ENCODE results near the gene KCNJ18. TPM values are rescaled to one million over a fixed set of nuclear protein-coding genes. Genes with fewer than 3 reads are reported as not detected.
"Not testable (repeated sequence)": the region's sequence is repeated elsewhere in the genome, so short reads cannot be mapped to it uniquely, and the experiment has no call there.

Gene KCNJ18
- total RNA-seq, 1 donor from 2014 or later: not detected

DNA sequence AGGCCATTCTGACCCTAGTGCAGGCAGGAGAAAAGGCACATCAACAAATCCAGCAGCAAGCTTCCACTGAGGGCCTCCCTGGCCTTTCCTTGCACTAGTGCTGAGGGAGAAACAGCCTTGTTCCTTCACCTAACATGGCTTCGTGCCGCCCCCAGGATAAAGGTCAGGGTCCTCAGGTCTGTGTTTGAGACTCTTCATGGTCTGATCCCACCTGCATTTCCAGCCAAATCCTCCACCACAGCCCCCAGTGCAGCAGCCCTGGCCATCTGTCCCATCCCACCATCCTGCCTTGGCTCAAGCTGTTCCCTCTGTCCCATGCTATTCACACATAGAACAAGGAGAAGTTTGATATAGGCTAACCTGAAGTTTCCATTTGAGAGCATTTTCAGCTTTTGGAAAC is 20.9 kb upstream of the KCNJ18 start:
- not testable (repeated sequence) for DNase-seq (ENCODE audit: low read depth in 2 of 2)

DNA sequence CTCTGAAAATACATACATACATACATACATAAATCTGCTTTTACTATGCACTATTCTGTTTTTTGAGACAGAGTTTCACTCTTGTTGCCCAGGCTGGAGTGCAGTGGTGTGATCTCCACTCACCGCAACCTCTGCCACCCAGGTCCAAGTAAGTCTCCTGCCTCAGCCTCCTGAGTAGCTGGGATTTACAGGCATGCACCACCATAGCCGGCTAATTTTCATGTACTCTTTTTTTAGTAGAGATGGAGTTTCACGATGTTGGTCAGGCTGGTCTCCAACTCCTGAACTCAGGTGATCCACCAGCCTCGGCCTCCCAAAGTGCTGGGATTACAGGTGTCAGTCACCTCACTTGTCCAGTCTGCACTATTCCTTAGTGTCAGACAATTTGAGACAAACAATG is 20.5 kb upstream of the KCNJ18 start:
- not testable (repeated sequence) for DNase-seq (ENCODE audit: low read depth in 2 of 2)

DNA sequence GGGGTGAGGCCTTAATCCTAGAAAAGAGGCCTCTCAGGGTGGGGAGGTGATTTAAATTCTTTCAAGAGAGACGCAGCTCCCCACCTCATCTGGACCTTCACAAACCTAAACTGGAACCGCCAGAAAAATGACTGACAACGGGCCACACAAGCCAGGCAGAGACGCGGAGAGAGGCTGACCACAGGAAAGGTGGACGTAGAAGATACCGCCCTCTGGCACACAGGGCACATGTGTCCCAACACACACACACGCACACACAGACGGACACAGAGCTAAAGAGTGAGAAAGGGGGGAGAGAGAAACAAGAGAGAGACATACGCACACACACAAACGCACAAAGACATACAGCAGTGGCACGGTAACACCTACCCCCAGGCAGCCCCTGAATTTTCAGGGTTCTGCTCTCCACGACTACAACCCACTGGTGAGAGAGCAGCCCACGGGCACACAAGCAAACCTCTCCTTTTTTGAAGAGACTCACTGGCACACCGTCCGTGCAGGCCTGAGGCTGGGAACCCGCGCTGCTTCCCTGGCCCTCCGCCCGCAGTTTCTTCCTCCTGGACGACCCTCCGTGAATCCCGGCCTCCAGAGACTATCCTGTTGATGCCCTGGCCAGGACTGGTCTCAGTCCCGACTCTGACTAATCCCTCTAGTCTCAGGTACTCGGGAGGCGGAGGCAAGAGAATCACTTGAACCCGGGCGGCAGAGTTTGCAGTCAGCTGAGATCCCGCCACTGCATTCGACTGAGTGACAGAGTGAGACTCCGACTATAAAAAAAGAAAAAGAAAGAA is 18.7 kb upstream of the KCNJ18 start:
- DNase-seq (ENCODE audit: low read depth in 2 of 2): not testable (repeated sequence)

DNA sequence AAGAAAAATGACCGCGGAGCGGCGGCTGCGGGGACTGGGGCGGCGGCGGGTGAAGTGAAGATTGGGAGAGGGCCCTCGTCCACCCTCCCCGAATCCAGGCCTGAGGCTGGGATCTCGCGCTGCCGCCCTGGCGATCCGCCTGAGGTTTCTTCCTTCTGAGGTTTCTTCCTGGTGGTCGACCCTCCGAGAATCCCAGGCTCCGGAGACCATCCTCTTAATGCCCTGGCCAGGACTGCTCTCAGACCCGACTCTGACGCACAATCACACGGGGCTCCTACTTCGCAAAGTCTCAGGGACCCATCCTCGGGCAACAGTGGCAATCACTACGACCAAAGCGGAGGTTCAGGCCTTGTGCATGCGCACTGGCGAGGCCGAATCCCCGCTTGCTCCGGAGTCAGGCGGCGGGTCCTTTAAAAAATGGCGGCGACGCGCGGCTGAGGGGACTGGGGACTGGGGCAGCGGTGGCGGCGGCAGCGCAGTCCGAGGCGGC is 18.0 kb upstream of the KCNJ18 start:
- no peak for DNase-seq (ENCODE audit: low read depth in 2 of 2)

DNA sequence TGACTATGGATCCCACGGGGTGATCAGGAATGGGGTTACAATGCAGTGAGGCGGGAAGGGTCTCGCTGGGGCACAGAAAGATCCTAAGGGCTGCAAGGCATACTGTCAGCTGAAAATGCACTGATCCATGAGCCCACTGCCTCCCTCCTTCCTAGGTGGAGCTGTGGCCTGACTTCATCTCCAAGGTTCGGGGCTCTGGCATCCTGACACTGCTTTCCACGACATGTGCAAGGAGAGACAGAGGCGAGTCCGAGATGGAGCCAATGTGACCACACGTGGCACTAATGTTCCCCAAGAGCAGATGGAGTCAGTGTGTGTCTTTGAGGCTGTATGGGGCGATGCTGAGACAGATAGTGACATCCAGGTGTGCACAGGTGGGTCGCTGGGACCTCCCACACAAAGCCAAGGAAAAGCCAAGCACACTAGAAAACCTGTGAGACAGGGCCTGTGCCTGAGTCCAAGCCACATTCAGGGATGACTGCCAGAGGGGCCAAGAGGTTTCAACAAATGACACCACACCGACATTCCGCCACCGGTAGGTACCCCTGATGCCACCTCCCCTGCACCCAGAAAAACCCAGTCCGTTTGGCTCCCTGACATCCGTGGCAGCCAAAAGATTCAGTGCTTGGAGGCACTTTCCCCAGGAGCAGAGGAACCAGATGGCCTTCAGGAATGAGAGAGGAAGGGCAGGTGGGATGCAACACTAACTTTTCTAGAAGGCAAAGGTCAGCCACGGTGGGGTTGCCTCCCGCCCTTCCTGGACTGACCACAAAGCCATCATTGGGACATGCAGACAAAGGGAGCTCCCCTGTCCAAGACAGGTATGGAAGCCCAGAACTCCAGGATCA is 17.2 kb upstream of the KCNJ18 start:
- not testable (repeated sequence) for DNase-seq (ENCODE audit: low read depth in 2 of 2)

DNA sequence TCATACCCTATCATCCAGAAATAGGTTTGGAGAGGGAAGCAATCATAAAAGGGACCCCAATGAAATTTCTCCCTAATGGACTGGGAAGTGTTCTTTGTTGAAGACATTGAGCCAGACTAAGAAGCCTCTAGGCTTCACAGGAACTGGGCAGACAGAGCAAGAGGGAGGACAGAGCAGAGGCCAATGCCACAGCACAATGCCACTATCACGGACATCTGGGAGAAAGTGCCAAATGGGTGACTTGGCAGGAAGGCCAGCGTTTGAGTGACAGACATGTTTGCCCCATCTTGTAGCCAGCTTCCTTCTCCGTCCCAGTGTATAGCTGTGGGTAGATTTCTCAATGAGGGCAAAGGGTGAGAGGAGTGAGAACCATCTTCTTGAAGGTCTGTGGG is 16.6 kb upstream of the KCNJ18 start:
- not testable (repeated sequence) for DNase-seq (ENCODE audit: low read depth in 2 of 2)

DNA sequence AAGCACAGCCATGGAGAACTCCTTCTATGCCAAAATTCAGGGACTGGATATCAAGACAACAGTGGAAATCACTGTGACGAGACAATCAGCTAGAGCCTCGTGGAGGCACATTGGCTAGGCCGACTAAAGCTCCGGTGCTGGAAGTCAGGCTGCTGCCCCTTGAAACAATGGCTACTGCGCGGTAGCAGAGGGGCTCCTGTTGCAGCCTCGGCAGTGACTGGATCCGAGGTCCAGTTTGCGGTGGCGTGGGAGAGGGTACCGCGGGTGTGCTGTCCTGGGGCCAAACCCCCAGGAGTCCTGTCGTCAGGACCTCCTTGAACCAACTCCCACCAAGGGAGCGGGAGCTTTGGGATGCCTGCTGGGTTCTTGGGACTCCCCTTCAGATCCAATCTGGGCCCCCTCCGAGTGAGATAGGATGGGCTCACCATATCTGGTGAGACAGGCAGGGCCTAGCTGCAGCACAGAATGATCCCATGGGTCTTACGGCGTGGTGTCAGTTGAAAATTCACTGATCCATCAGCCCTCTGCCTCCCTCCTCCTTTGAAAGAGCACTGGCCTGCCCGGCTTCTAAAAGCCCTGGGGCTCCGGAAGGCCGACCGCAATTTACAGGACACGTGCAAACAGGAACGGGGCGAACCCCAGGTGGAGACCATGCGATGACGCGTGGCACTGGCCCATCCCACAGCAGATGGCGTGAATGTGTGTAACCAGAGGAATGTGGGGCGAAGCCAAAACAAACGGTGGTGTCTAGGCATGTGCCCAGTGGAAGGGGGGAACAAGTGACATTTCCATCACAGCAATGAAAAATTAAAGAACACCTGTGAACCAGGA is 15.8 kb upstream of the KCNJ18 start:
- no peak for DNase-seq (ENCODE audit: low read depth in 2 of 2)

DNA sequence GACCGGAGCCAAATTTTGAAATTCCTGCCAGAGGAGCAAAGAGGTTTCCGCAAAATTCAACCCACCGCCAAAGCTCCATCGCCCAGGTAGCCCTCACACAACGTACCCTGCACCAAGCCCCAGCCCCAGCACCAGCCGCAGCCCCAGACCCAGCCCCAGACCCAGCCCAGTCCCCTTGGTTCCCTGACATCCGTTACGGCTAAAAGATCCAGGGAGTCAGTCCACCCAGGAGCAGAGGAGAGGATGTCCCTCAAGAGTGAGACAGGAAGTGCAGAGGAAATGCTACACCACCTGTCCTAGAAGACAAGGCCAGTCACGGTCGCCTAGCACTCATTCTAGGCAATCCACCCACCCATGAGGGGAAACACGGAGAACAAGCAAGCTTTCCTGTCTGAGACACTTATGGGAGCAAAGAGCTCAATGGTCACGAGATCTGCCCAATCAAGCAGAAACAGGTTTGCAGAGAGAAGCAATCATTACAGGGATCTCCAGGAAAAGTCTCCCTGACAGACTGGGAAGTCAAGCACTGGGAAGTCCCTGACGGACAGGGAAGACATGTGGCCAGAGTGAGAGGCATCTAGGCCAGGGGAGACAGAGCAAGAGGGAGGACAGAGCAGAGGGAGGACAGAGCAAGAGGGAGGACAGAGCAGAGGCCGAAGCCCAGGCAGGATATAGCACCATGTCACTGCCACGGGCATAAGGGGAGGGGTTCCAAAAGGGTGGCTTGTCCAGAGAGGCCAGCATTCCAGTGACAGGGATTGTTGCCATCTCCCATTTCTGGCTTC is 15.0 kb upstream of the KCNJ18 start:
- DNase-seq (ENCODE audit: low read depth in 2 of 2): no peak

DNA sequence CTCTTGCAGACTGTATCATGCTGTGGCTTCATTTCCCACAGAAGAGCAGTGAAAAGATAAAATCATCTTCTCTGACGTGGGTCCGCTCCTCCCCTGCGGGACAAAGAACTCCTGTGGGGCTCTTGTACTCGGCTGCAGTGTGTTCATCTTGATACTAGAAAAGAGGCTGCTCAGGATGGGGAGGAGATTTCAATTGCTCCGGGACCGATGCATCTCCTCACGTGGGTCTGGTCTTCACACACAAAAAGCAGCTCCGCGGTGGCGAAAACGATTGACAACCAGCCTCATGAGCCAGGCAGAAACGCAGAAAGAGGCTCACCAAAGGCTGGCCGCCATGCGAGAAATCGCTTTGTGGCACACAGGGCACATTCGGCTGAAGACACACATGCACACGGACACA is 14.4 kb upstream of the KCNJ18 start:
- DNase-seq (ENCODE audit: low read depth in 2 of 2): no peak

DNA sequence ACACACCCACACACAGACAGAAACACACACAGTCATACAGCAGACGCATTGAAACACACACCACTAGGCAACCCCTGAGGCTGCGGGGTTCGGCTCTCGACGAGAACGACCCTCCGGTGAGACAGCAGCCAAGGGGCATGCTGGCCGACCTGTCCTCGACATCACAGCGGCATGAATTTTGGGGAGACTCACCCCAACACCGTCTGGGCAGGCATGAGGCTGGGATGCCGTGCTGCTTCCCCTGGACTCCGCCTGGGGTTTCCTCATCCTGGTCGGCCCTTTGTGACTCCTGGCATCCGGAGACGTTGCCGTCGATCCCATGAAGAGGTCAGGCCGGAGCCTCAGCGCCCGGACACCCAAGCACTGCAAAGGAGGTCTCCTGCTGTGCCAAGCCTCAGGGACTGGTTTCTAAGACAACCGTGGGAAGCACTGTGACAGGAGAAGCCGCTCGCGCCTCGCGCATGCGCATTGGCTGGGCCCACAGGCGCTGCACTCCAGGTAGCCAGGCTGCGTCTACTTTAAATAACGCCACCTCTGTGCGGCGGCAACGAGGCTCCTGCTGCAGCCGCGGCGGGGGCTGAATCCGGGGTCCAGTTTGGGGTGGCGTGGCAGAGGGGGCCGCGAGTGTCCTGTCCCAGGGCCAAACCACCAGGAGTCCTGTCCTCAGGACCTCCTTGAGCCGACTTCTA is 13.8 kb upstream of the KCNJ18 start:
- no peak for DNase-seq (ENCODE audit: low read depth in 2 of 2)

DNA sequence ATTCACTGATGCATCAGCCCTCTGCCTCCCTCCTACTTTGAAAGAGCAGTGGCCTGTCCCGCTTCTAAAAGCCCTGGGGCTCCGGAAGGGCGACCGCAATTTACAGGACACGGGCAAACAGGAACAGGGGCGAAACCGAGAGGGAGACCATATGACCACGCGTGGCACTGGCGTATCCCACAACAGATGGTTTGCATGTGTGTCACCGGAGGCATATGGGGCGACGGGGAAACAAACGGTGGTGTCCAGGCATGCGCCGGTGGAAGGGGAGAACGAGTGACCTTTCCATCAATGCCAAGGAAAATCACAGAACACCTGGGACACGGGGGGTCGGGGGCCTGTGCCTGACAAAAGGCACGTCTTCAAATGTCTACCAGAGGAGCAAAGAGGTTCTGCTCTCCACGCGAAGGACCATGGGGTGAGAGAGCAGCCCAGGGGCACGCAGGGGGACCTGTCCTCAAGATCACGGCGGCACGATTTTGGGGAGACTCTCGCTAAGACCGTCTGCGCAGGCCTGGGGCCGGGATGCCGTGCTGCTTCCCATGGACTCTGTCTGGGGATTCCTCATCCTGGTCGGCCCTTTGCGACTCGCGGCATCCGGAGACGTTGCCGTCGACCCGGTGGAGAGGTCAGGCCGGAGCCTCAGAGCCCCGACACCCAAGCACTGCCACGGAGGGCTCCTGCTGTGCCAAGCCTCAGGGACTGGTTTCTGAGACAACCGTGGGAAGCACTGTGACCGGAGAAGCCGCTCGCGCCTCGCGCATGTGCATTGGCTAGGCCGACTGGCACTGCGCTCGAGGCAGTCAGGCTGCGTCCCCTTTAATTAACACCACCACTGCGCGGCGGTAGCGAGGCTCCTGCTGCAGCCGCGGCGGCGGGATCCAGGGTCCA is 12.8 kb upstream of the KCNJ18 start:
- DNase-seq (ENCODE audit: low read depth in 2 of 2): no peak

DNA sequence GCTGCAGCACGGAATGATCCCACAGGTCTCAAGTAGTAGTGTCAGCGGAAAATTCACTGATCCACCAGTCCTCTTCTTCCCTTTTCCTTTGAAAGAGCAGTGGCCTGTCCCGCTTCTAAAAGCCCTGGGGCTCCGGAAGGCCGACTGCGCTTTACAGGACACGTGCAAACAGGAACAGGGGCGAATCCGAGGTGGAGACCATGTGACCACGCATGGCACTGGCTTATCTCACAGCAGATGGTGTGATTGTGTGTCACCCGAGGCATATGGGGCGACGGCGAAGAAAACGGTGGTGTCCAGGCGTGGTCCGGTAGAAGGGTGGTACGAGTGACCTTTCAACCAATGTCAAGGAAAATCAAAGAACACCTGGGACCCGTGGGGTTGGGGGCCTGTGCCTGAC is 12.0 kb upstream of the KCNJ18 start:
- DNase-seq (ENCODE audit: low read depth in 2 of 2): no peak

DNA sequence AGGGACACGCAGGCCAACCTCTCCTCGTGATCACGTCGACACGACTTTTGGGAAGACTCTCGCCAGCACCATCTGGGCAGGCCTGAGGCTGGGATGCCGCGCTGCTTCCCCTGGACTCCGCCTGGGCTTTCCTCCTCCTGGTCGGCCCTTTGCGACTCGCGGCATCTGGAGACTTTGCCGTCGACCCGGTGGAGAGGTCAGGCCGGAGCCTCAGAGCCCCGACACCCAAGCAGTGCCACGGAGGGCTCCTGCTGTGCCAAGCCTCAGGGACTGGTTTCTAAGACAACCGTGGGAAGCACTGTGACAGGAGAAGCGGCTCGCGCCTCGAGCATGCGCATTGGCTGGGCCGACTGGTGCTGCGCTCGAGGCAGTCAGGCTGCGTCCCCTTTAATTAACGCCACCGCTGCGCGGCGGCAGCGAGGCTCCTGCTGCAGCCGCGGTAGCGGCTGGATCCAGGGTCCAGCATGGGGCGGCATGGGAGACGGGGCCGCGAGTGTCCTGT is 11.4 kb upstream of the KCNJ18 start:
- not testable (repeated sequence) for DNase-seq (ENCODE audit: low read depth in 2 of 2)

DNA sequence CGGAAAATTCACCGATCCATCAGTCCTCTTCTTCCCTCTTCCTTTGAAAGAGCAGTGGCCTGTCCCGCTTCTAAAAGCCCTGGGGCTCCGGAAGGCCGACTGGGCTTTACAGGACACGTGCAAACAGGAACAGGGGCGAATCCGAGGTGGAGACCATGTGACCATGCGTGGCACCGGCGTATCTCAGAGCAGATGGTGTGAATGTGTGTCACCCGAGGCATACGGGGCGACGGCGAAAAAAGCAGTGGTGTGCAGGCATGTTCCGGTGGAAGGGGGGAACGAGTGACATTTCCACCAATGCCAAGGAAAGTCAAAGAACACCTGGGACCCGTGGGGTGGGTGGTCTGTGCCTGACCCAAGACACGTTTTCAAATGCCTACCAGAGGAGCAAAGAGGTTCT is 10.7 kb upstream of the KCNJ18 start:
- not testable (repeated sequence) for DNase-seq (ENCODE audit: low read depth in 2 of 2)

DNA sequence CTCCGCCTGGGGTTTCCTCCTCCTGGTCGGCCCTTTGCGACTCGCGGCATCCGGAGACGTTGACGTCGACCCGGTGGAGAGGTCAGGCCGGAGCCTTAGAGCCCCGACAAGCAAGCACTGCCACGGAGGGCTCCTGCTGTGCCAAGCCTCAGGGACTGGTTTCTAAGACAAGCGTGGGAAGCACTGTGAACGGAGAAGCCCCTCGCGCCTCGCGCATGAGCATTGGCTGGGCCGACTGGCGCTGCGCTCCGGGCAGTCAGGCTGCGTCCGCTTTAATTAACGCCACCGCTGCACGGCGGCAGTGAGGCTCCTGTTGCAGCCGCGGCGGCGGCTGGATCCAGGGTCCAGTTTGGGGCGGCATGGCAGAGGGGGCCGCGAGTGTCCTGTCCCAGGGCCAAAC is 10.2 kb upstream of the KCNJ18 start:
- not testable (repeated sequence) for DNase-seq (ENCODE audit: low read depth in 2 of 2)

DNA sequence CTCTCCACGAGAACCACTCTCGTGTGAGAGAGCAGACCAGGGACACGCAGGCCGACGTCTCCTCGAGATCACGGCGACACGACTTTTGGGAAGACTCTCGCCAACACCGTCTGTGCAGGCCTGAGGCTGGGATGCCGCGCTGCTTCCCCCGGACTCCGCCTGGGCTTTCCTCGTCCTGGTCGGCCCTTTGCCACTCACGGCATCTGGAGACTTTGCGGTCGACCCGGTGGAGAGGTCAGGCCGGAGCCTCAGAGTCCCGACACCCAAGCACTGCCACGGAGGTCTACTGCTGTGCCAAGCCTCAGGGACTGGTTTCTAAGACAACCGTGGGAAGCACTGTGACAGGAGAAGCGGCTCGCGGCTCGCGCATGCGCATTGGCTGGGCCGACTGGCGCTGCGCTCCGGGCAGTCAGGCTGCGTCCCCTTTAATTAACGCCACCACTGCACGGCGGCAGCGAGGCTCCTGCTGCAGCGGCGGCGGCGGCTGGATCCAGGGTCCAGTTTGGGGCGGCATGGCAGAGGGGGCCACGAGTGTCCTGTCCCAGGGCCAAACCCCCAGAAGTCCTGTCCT is 9.1 kb upstream of the KCNJ18 start:
- DNase-seq (ENCODE audit: low read depth in 2 of 2): not testable (repeated sequence)

DNA sequence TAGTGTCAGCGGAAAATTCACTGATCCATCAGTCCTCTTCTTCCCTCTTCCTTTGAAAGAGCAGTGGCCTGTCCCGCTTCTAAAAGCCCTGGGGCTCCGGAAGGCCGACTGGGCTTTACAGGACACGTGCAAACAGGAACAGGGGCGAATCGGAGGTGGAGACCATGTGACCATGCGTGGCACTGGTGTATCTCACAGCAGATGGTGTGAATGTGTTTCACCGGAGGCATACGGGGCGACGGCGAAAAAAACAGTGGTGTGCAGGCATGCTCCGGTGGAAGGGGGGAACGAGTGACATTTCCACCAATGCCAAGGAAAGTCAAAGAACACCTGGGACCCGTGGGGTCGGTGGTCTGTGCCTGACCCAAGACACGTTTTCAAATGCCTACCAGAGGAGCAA is 8.4 kb upstream of the KCNJ18 start:
- DNase-seq (ENCODE audit: low read depth in 2 of 2): not testable (repeated sequence)

DNA sequence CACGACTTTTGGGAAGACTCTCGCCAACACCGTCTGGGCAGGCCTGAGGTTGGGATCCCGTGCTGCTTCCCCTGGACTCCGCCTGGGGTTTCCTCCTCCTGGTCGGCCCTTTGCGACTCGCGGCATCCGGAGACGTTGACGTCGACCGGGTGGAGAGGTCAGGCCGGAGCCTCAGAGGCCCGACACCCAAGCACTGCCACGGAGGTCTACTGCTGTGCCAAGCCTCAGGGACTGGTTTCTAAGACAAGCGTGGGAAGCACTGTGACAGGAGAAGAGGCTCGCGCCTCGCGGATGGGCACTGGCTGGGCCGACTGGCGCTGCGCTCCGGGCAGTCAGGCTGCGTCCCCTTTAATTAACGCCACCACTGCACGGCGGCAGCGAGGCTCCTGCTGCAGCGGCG is 7.9 kb upstream of the KCNJ18 start:
- DNase-seq (ENCODE audit: low read depth in 2 of 2): not testable (repeated sequence)
